Skeletal muscle tissue (tissue), 4 donors: ENCODE results near the gene ZNF543. TPM values are rescaled to one million over a fixed set of nuclear protein-coding genes. Genes with fewer than 3 reads are reported as not detected.
"Not testable (repeated sequence)": the region's sequence is repeated elsewhere in the genome, so short reads cannot be mapped to it uniquely, and the experiment has no call there.

ENCODE experiments used
- H3K27ac ChIP-seq: one replicate; pipeline ENCODE4 v1.7.0; 2013; ENCODE audit warnings: mild to moderate bottlenecking, low read depth, low read length, inconsistent platforms
- H3K27me3 ChIP-seq, 3 donors: one replicate each; pipeline ENCODE4 v1.7.0; 2013; ENCODE audit warnings: low read length in 3 of 3; ENCODE audit not compliant: control insufficient read depth in 3 of 3, insufficient read depth in 3 of 3
- H3K36me3 ChIP-seq, 3 donors: one replicate each; pipeline ENCODE4 v1.7.0; 2013; ENCODE audit warnings: low read length in 3 of 3; ENCODE audit not compliant: control insufficient read depth in 3 of 3, insufficient read depth in 3 of 3
- H3K4me1 ChIP-seq, 3 donors: one replicate each; pipeline ENCODE4 v1.7.0; 2013; ENCODE audit warnings: low read length in 3 of 3, mild to moderate bottlenecking in 3 of 3; ENCODE audit not compliant: control insufficient read depth in 3 of 3, insufficient read depth in 3 of 3
- H3K4me3 ChIP-seq, 3 donors: one replicate each; pipeline ENCODE4 v1.7.0; 2013; ENCODE audit warnings: low read length in 3 of 3
- H3K9ac ChIP-seq, 3 donors: one replicate each; pipeline ENCODE4 v1.7.0; 2013; ENCODE audit warnings: low read length in 3 of 3, mild to moderate bottlenecking in 3 of 3, moderate library complexity in 2 of 3, low read depth in 1 of 3
- H3K9me3 ChIP-seq, 3 donors: one replicate each; pipeline ENCODE4 v1.7.0; 2013; ENCODE audit warnings: low read length in 3 of 3; ENCODE audit not compliant: control insufficient read depth in 3 of 3
- total RNA-seq: library from RNA; depleted of rRNA; stranded (reverse); fragments of >200 nt; gene quantifications from one replicate; pipeline ENCODE4 v1.2.3, GENCODE V29; 2014
- donor health status: Osteomylitis.

The ZNF543 gene
- total RNA-seq, result 18.8 TPM

DNA sequence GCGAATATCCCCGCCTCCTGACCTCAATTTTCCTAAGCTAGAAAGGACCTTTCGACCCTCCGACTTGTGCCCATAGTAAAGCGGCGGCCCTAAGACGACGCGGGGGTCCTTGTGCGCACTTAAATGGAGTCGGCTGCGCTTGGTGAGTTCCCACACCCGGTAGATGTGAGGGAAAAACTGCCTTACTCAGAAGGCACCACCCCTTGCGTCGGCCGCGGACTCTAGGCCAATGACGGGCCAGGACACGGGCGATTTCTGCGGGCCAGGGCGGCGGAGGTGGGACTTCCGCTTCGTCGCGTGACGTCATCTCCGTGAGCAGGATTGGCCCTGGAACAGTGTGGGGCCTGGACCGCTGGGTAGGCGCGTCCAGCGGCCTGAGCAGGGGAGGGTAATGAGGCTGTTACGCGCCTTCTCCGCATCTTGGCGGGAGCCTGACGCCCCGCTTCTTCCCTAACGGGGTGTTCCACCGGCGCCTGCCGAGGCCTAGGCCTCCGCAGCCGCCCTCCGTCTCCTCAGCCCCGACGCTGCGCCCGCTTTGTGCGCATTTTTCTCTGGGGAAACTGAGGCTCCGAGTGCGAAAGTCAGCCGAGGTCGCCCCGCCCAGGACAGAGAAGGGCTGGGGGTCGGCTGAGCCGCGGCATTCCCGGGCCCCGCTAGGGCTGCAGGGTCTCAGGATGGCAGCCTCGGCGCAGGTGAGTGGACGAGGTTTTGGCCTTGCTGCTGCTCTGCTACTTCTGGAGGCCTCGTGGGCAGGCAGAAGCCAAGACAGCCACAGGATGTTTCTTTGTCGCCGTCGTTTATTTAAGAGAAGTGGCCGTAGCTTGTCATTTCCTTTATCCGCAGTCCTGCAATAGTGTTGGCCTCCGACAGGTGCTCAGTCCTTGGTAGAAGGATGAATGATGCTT lies at the start of gene ZNF543:
Gene ZNF543, plus strand, starts transcription at position 293 of the 905 bp plus-strand sequence. Its CDS starts 382 bp downstream, at position 675.
- Histone ChIP-seq H3K9ac (peak within 1 kb of the TSS; percentile 95 to 98 (median 96)), H3K4me1 (peaks cover 17 to 25% (median 22%) of the 10 kb centered on the region in 3 donors), H3K9me3 (no peaks in the 10 kb centered on the region), H3K4me3 (peak within 1 kb of the TSS; percentile 84 to 91 (median 88)), H3K36me3 (peaks cover 20 to 22% (median 20%) of the 10 kb centered on the region in 3 donors), H3K27ac (peak within 1 kb of the TSS; percentile 91), H3K27me3 (no peaks in the 10 kb centered on the region)

DNA sequence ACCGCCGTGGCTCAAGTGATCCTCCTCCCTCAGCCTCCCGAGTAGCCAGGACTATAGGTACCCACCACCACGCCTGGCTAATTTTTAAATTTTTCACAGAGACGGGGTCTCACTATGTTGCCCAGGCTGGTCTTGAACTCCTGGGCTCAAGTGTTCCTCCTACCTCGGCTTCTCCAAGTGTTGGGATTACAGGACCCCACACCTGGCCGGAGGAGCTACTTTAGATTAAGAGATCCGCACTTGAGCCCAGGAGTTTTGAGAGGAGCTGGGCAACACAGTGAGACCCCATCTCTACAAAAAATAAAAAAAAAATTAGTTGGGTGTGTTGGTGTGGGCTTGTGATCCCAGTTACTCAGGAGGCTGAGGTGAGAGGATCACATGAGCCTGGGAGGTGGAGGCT lies 49.0 kb upstream of the ZNF543 start:
- Histone ChIP-seq H3K27ac (no peak overlapping the region), H3K36me3 (peaks cover 0 to 9% (median 4%) of the 10 kb centered on the region in 3 donors), H3K4me1 (no peaks in the 10 kb centered on the region), H3K4me3 (no peak overlapping the region), H3K9ac (no peak overlapping the region), H3K9me3 (no peaks in the 10 kb centered on the region), H3K27me3 (no peaks in the 10 kb centered on the region)

DNA sequence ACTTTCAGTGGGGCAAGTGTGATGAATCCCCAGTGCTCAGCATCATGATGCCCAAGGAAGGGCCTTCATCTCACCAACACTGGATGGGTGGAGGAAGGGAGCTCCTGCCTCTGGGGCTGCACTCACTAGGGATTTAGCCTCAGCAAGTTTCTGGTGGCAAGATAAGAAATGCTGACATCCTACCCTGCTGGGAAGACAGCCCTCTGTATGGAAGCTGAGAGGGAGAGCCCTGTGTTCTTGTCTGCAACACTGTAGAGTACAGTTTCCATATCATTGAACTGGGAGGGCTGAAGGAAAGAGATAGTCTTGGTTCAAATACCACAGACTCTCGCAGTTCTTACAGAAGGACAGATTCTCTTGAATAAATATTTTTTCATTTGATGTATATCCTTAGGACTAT lies 47.3 kb upstream of the ZNF543 start:
- Histone ChIP-seq H3K4me1 (no peaks in the 10 kb centered on the region), H3K9me3 (no peaks in the 10 kb centered on the region), H3K27me3 (no peaks in the 10 kb centered on the region), H3K36me3 (peaks cover 3 to 9% (median 4%) of the 10 kb centered on the region in 3 donors), H3K4me3 (no peak overlapping the region), H3K9ac (no peak overlapping the region), H3K27ac (no peak overlapping the region)

DNA sequence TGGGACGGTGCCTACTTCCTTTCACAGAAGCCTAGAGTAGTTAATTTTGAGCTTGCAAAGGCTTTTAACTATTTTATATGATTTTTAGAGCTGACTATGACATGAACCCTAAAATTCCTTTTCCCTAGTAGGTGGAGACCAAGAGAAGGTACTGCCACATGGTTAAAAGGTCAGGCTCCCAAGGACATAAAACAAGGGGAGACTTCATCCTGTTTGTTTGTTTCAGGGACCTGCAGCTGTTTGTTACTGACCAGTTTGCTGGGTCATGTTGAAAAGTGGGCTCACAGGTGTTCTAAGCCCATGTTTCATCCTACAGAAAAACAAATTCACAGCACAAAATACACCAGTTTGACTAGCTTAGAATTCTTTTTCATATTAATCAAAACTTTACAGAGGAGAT lies 43.8 kb upstream of the ZNF543 start:
- H3K27me3 ChIP-seq, result no peaks in the 10 kb centered on the region
- no peaks in the 10 kb centered on the region for H3K9me3 ChIP-seq
- H3K27ac ChIP-seq, result no peak overlapping the region
- peaks cover 4 to 12% (median 6%) of the 10 kb centered on the region in 3 donors for H3K4me1 ChIP-seq
- H3K36me3 ChIP-seq, result peaks cover 3 to 12% (median 9%) of the 10 kb centered on the region in 3 donors
- H3K4me3 ChIP-seq, result no peak overlapping the region
- no peak overlapping the region for H3K9ac ChIP-seq

DNA sequence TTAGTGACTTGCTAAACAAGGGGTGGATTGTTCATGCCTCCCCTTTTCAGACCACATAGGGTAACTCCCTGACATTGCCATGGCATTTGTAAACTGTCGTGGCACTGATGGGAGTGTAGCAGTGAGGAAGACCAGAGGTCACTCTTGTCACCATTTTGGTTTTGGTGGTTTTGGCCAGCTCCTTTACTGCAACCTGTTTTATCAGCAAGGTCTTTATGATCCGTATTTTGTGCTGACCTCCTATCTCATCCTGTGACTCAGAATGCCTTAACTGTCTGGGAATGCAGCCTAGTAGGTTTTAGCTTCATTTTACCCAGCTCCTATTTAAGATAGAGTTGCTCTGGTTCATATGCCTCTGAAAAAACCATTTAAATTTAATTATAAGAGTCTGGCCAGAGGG lies 41.8 kb upstream of the ZNF543 start:
- Histone ChIP-seq H3K4me1 (peaks cover 19 to 30% (median 25%) of the 10 kb centered on the region in 3 donors), H3K36me3 (peaks cover 3 to 14% (median 7%) of the 10 kb centered on the region in 3 donors)
- H3K27me3 ChIP-seq, H3K9me3 ChIP-seq, H3K4me3 ChIP-seq, H3K9ac ChIP-seq, H3K27ac ChIP-seq: not testable (repeated sequence)

DNA sequence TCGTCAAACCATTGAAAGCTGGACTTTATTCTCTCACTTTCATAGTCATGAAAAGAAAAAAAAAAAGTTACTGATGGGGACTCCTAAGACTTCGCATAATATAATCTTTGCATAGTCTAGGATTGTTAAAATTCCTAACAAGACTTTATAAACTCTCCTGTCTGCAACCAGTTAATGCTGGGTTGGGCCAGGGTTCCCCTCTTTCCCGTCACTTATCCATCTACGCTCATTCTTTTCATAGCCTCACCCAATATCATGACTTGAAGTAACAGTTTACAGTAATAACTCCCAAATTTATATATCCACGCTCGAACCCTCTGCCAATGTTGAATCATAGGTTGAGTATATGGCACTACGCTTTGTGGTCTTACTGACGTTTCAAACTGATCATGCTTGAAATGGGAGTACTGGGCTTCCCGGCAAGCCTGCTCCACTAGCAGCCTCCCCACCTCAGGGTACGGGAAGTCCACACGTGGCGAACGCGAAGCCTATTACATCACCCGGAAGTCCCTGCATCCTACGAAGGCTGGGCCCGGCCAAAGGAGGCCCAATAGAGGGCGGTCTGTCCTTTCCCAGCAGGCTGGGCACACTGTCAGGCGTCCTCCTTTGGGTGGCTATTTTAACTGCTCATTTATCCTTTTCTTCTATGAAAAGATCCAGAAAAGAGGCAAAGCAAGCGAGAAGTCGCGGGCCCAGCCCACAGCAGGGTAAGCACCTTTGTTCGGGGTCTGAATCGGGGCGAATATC lies 40.7 kb upstream of the ZNF543 start:
- Histone ChIP-seq H3K27ac (peak overlapping the region; percentile 96), H3K27me3 (no peaks in the 10 kb centered on the region), H3K9me3 (no peaks in the 10 kb centered on the region), H3K9ac (peak overlapping the region; percentile 99 to 100 (median 100)), H3K36me3 (peaks cover 10 to 16% (median 13%) of the 10 kb centered on the region in 3 donors), H3K4me1 (peaks cover 27 to 38% (median 35%) of the 10 kb centered on the region in 3 donors), H3K4me3 (peak overlapping the region; percentile 88 to 99 (median 97))

DNA sequence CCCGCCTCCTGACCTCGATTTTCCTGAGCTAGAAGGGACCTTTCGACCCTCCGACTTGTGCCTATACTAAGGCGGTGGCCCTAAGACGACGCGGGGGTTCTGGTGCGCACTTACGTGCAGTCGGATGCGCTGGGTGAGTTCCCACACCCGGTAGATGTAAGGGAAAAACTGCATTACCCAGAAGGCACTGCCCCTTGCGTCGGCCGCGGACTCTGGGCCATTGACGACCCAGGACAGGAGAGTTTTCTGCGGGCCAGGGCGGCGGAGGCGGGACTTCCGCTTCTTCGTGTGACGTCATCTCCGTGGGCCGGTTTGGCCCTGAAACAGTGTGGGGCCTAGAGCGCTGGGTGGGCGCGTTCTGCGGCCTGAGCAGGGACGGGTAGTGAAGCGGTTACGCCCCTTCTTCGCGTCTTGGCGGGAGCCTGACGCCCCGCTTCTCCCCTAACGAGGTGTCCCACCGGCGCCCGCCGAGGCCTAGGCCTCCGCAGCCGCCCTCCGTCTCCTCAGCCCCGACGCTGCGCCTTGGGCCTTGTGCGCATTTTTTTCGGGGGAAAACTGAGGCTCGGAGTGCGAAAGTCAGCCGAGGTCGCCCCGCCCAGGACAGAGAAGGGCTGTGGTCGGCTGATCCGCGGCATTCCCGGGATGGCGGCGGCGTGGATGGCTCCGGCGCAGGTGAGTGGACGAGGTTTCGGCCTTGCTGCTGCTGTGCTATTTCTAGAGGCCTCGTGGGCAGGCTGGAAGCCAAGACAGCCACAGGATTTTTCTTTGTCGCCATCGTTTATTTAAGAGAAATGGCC lies 39.9 kb upstream of the ZNF543 start, which contains the start of gene ZNF460:
Gene ZNF460, plus strand, starts transcription at position 321 of the 797 bp plus-strand sequence. Its CDS starts 322 bp downstream, at position 643.
- H3K36me3 ChIP-seq, result peaks cover 17 to 21% (median 21%) of the 10 kb centered on the region in 3 donors
- H3K9ac ChIP-seq, result peak within 1 kb of the TSS; percentile 99 to 100 (median 100)
- peaks cover 27 to 38% (median 35%) of the 10 kb centered on the region in 3 donors for H3K4me1 ChIP-seq
- H3K27ac ChIP-seq, result peak within 1 kb of the TSS; percentile 96
- H3K4me3 ChIP-seq, result peak within 1 kb of the TSS; percentile 88 to 99 (median 97)
- no peaks in the 10 kb centered on the region for H3K9me3 ChIP-seq
- H3K27me3 ChIP-seq, result no peaks in the 10 kb centered on the region

DNA sequence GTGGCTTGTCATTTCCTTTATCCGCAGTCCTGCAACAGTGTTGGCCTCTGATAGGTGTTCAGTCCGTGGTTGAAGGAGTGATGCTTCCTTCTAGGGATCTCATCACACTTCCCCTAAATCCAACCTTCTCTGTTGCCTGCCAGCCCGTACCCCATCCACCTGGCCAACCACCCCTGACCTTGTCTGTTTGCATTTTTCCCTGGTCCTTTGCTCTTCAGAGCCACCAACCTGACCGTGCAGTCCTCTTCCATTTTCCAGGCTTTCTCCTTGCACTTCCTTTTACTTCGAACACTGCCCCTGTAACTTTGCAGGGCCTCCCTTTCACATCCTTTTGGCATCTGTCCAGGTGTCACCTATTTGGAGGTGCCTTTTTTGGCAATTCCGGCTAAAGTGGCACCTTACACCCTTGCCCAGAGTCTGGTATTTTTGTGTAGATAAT lies 39.3 kb upstream of the ZNF543 start:
- H3K4me1 ChIP-seq, result peaks cover 27 to 38% (median 35%) of the 10 kb centered on the region in 3 donors
- H3K36me3 ChIP-seq, result peaks cover 23 to 27% (median 27%) of the 10 kb centered on the region in 3 donors
- no peaks in the 10 kb centered on the region for H3K9me3 ChIP-seq
- peak overlapping the region; percentile 88 to 99 (median 97) for H3K4me3 ChIP-seq
- H3K9ac ChIP-seq, result peak overlapping the region; percentile 99 to 100 (median 100)
- peak overlapping the region; percentile 96 for H3K27ac ChIP-seq
- H3K27me3 ChIP-seq, result no peaks in the 10 kb centered on the region

DNA sequence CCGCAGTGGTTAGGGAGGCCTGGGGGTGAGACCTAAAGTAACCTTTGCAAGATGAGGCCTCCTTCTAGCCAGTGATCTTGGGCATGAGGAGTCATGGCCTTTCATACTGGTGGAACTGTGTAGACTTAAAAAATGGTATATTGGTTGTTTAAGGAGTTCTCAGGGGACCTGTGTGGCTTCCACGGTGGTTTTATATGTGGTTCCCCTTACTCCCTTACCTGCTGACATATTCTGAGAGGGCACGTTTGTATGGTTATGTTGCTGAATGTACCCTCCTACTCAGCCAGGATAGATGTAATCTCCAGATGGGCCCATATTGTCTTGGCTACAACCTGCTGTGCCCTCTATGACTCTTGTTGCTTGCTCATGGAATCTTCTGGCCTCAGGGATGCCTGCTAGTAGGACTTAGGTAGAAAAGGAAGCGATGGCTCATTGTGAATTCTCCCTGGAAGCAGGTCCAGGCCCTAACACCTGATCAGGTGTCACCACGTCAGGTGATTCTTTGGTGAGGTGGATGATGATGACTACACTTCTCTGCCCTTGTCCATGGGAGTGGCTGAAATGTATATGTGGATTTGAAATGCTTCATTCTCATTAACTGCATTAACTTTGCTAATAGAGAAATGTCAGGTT lies 38.1 kb upstream of the ZNF543 start:
- Histone ChIP-seq H3K9me3 (no peaks in the 10 kb centered on the region), H3K36me3 (peaks cover 32 to 37% (median 33%) of the 10 kb centered on the region in 3 donors), H3K4me3 (peak overlapping the region; percentile 10 to 44 (median 17)), H3K4me1 (peaks cover 27 to 38% (median 35%) of the 10 kb centered on the region in 3 donors), H3K27me3 (no peaks in the 10 kb centered on the region), H3K27ac (no peak overlapping the region), H3K9ac (peak overlapping the region in 1 of 3 donors; percentile 25)
